Keratinocyte (primary cell): Measurements from ENCODE around the gene GAB1.

Experiments used
- EZH2 ChIP-seq: IDR thresholded peaks from one replicate; pipeline ENCODE4 v1.6.1; 2012; ENCODE audit warnings: inconsistent platforms, mild to moderate bottlenecking, low read length, moderate library complexity
- TF ChIP-seq, protein P1 (sequence below), 3 experiments: IDR thresholded peaks in 1 of 3; conservative IDR thresholded peaks in 1 of 3; optimal IDR thresholded peaks in 1 of 3; 2 replicates in 2 of 3; 3 replicates in 1 of 3; pipeline versions ENCODE3 to v1.5.1; 2011; ENCODE audit warnings: low read length in 3 of 3, mild to moderate bottlenecking in 3 of 3, moderate library complexity in 2 of 3, control low read depth in 1 of 3, inconsistent platforms in 1 of 3; ENCODE audit not compliant: insufficient read depth in 2 of 3; ENCODE audit errors: extremely low read depth in 1 of 3

DNA sequence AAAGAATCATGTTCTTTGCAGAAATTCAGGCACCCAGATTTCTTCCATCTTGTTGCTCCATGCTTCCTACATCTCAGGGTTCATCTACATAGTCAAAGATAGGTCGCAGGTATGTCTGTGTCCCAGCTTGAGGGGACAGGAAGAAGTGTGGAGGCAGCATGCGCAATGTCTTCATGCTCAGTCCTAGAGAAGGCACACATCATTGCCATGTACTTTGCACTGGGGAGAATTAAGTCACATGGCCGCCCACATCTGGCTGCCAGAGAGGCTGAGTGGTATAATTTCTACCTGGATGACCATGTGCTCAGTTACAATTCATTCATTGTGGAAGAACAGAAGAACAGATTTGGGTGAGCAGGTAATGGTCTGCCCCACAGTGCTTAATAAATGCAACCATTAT lies 54.1 kb downstream of the GAB1 start:
- TF ChIP-seq, protein P1, sequence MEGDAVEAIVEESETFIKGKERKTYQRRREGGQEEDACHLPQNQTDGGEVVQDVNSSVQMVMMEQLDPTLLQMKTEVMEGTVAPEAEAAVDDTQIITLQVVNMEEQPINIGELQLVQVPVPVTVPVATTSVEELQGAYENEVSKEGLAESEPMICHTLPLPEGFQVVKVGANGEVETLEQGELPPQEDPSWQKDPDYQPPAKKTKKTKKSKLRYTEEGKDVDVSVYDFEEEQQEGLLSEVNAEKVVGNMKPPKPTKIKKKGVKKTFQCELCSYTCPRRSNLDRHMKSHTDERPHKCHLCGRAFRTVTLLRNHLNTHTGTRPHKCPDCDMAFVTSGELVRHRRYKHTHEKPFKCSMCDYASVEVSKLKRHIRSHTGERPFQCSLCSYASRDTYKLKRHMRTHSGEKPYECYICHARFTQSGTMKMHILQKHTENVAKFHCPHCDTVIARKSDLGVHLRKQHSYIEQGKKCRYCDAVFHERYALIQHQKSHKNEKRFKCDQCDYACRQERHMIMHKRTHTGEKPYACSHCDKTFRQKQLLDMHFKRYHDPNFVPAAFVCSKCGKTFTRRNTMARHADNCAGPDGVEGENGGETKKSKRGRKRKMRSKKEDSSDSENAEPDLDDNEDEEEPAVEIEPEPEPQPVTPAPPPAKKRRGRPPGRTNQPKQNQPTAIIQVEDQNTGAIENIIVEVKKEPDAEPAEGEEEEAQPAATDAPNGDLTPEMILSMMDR (optimal IDR thresholded peaks at IDR 0.05 in 1 of 3, IDR thresholded peaks at IDR 0.05 in 1 of 3, conservative IDR thresholded peaks at IDR 0.05 in 1 of 3; ENCODE audit: extremely low read depth in 1 of 3, insufficient read depth in 2 of 3, low read length in 3 of 3), result no peak
- no peak for TF ChIP-seq EZH2
